ENCODE results near the gene SPON1. TPM values are rescaled to one million over a fixed set of nuclear protein-coding genes. Genes with fewer than 3 reads are reported as not detected.

SPON1 gene
- total RNA-seq, 2 experiments from 2014 or later, result 0.96 to 1.4 TPM

GRCh38 chr11:14240221-14240620 lies 277.7 kb downstream of the SPON1 start:
- H3K4me1 Mint-ChIP-seq (ENCODE audit: low read depth), result no peaks in the 10 kb centered on the region
- H3K36me3 Mint-ChIP-seq (ENCODE audit: low read depth), result no peaks in the 10 kb centered on the region
- DNase-seq, result no peak
- no peak for TF ChIP-seq CTCF (IDR thresholded peaks at IDR 0.05)
- no peaks in the 10 kb centered on the region for H3K27me3 Mint-ChIP-seq
- no peak overlapping the region for H3K27ac Mint-ChIP-seq
- intact Hi-C loops (cut with micrococcal nuclease), result loop anchor here (10.0 kb wide), 1 partner anchor 55 kb away; no protein-coding TSS in a partner anchor
- ATAC-seq, result no peak
- H3K4me3 Mint-ChIP-seq, result no peak overlapping the region
- POLR2A ChIA-PET, result no interaction called here
- no peaks in the 10 kb centered on the region for H3K9me3 Mint-ChIP-seq
- CTCF ChIA-PET, result interaction anchor here (1.1 to 1.9 kb wide), 4 partner anchors 10 to 468 kb away, joined by 3 to 7 read pairs (median 3); no protein-coding TSS in a partner anchor

- no peak for DNase-seq
- CTCF ChIA-PET, result interaction anchor here (1.2 to 1.9 kb wide), 2 partner anchors 18 to 285 kb away, joined by 3 to 7 read pairs; no protein-coding TSS in a partner anchor
- no peaks in the 10 kb centered on the region for H3K27me3 Mint-ChIP-seq
- no peak overlapping the region for H3K27ac Mint-ChIP-seq
- POLR2A ChIA-PET, result no interaction called here
- TF ChIP-seq CTCF (IDR thresholded peaks at IDR 0.05), result no peak
- no peak overlapping the region for H3K4me3 Mint-ChIP-seq
- H3K4me1 Mint-ChIP-seq (ENCODE audit: low read depth), result no peaks in the 10 kb centered on the region
- no peak for ATAC-seq
- H3K9me3 Mint-ChIP-seq, result no peaks in the 10 kb centered on the region
- no peaks in the 10 kb centered on the region for H3K36me3 Mint-ChIP-seq (ENCODE audit: low read depth)
- intact Hi-C loops (cut with micrococcal nuclease), result loop anchor here (10.0 kb wide), 1 partner anchor 56 kb away; no protein-coding TSS in a partner anchor
Measured at GRCh38 chr11:14240951-14241350, 278.4 kb downstream of the SPON1 start.

GRCh38 chr11:14242187-14242586 lies 279.7 kb downstream of the SPON1 start:
- CTCF ChIA-PET, result interaction anchor here (1.2 kb wide), 1 partner anchor 16 kb away, joined by 3 read pairs; no protein-coding TSS in a partner anchor
- Mint-ChIP-seq H3K27ac (no peak overlapping the region), H3K36me3 (ENCODE audit: low read depth) (no peaks in the 10 kb centered on the region), H3K9me3 (no peaks in the 10 kb centered on the region), H3K27me3 (no peaks in the 10 kb centered on the region), H3K4me1 (ENCODE audit: low read depth) (no peaks in the 10 kb centered on the region), H3K4me3 (no peak overlapping the region)
- no peak for ATAC-seq
- no peak for TF ChIP-seq CTCF (IDR thresholded peaks at IDR 0.05)
- no peak for DNase-seq
- POLR2A ChIA-PET, result no interaction called here
- intact Hi-C loops (cut with micrococcal nuclease), result loop anchor here (10.0 kb wide), 1 partner anchor 57 kb away; no protein-coding TSS in a partner anchor

- no peak for DNase-seq
- intact Hi-C loops (cut with micrococcal nuclease), result loop anchor here (10.0 kb wide), 1 partner anchor 58 kb away; no protein-coding TSS in a partner anchor
- no peak for TF ChIP-seq CTCF (IDR thresholded peaks at IDR 0.05)
- Mint-ChIP-seq H3K9me3 (no peaks in the 10 kb centered on the region), H3K27me3 (no peaks in the 10 kb centered on the region), H3K36me3 (ENCODE audit: low read depth) (no peaks in the 10 kb centered on the region), H3K4me3 (no peak overlapping the region), H3K27ac (no peak overlapping the region), H3K4me1 (ENCODE audit: low read depth) (peaks cover 1% of the 10 kb centered on the region)
- no peak for ATAC-seq
- POLR2A ChIA-PET, result no interaction called here
- CTCF ChIA-PET, result no interaction called here
Measured at GRCh38 chr11:14242733-14243132, 280.2 kb downstream of the SPON1 start.

GRCh38 chr11:14244926-14245325 lies 282.4 kb downstream of the SPON1 start:
- no peak overlapping the region for H3K27ac Mint-ChIP-seq
- ChIA-PET CTCF (interaction anchor here (0.8 to 1.1 kb wide), 2 partner anchors 296 to 473 kb away, joined by 3 to 4 read pairs; no protein-coding TSS in a partner anchor), POLR2A (no interaction called here)
- H3K4me1 Mint-ChIP-seq (ENCODE audit: low read depth), result peaks cover 19% of the 10 kb centered on the region
- no peak overlapping the region for H3K4me3 Mint-ChIP-seq
- ATAC-seq (no peak), DNase-seq (no peak)
- no peaks in the 10 kb centered on the region for H3K9me3 Mint-ChIP-seq
- H3K36me3 Mint-ChIP-seq (ENCODE audit: low read depth), result no peaks in the 10 kb centered on the region
- intact Hi-C loops (cut with micrococcal nuclease), result loop anchor here (5.0 to 10.0 kb wide), 3 partner anchors 60 to 468 kb away; no protein-coding TSS in a partner anchor
- no peaks in the 10 kb centered on the region for H3K27me3 Mint-ChIP-seq
- no peak for TF ChIP-seq CTCF (IDR thresholded peaks at IDR 0.05)

All from activated CD8-positive, alpha-beta T cell treated with anti-CD3 and anti-CD28 coated beads for 36 hours (primary cell).